OCI-LY7 (cell line): ENCODE data around the gene RRM2. TPM values are rescaled to one million over a fixed set of nuclear protein-coding genes. Genes with fewer than 3 reads are reported as not detected.

Experiments
- BruUV-seq: library from RNA; stranded (reverse); fragments of 400-500 nt; replicated peaks from 2 replicates; lab custom pipeline; 2021; lab: Mats Ljungman, UMichigan
- CTCF ChIA-PET: fragments of 300-600 bp; sonication (Branson Sonifier 250); formaldehyde crosslinking; loops from one replicate; lab custom pipeline; 2022; ENCODE audit warnings: antibody characterized with exemption; ENCODE audit not compliant: unreplicated experiment; lab: Charles Lee
- POLR2A ChIA-PET: fragments of 300-600 bp; sonication (Branson Sonifier 250); formaldehyde crosslinking; loops from one replicate; lab custom pipeline; 2022; ENCODE audit warnings: antibody characterized with exemption; lab: Charles Lee
- DNase-seq: peaks from one replicate; pipeline ENCODE4 v3.0.0-alpha.2; 2015; ENCODE audit warnings: low spot score
- H2AFZ ChIP-seq: fragments of 200-600 bp; sonication (generic), shearing (Covaris generic); 2 replicates; pipeline ENCODE4 v1.6.1; 2014; ENCODE audit warnings: mild to moderate bottlenecking, antibody characterized with exemption, low read length, moderate library complexity
- H3K27ac ChIP-seq: fragments of 200-600 bp; sonication (generic); 2 replicates; pipeline ENCODE4 v1.5.1; 2014; ENCODE audit warnings: mixed run types, low read depth, mild to moderate bottlenecking, moderate library complexity, low read length, inconsistent platforms; ENCODE audit not compliant: poor library complexity, severe bottlenecking
- H3K36me3 ChIP-seq: fragments of 200-600 bp; sonication (generic); 2 replicates; pipeline ENCODE4 v1.6.1; 2014; ENCODE audit warnings: mild to moderate bottlenecking, antibody characterized with exemption, low read length, moderate library complexity, mixed read lengths; ENCODE audit not compliant: insufficient read depth
- H3K4me1 ChIP-seq: fragments of 200-600 bp; sonication (generic); 2 replicates; pipeline ENCODE4 v1.5.1; 2014; ENCODE audit warnings: mild to moderate bottlenecking, low read length; ENCODE audit not compliant: insufficient read depth, poor library complexity, severe bottlenecking
- H3K4me2 ChIP-seq: fragments of 200-600 bp; sonication (generic); 2 replicates; pipeline ENCODE4 v1.6.1; 2014; ENCODE audit warnings: mild to moderate bottlenecking, low read length
- H3K4me3 ChIP-seq: fragments of 200-600 bp; sonication (generic); 2 replicates; pipeline ENCODE4 v1.5.1; 2014; ENCODE audit warnings: mild to moderate bottlenecking, low read depth, low read length; ENCODE audit not compliant: poor library complexity, severe bottlenecking
- H3K79me2 ChIP-seq: fragments of 200-600 bp; sonication (generic); 2 replicates; pipeline ENCODE4 v1.6.1; 2016; ENCODE audit warnings: low read depth, mild to moderate bottlenecking, low read length, moderate library complexity, mixed read lengths; ENCODE audit not compliant: insufficient read depth
- H3K9me2 ChIP-seq: fragments of 200-600 bp; sonication (generic); 2 replicates; pipeline ENCODE4 v1.6.1; 2016; ENCODE audit warnings: mild to moderate bottlenecking, low read length, mixed read lengths; ENCODE audit not compliant: insufficient read depth
- H3K9me3 ChIP-seq: fragments of 200-600 bp; sonication (generic); 2 replicates; pipeline ENCODE4 v1.6.1; 2014; ENCODE audit warnings: mild to moderate bottlenecking, mixed run types, low read length, mixed read lengths
- H4K20me1 ChIP-seq: fragments of 200-600 bp; sonication (generic); 2 replicates; pipeline ENCODE4 v1.6.1; 2014; ENCODE audit warnings: mild to moderate bottlenecking, antibody characterized with exemption, low read length, moderate library complexity, mixed read lengths; ENCODE audit not compliant: insufficient read depth
- EZH2phosphoT487 ChIP-seq: fragments of 200-600 bp; sonication (generic); IDR thresholded peaks from 2 replicates; pipeline ENCODE4 v1.6.1; 2018; ENCODE audit warnings: low read depth, borderline replicate concordance, mild to moderate bottlenecking, mixed run types, antibody characterized with exemption, low read length, moderate library complexity, mixed read lengths
- intact Hi-C: fragments of 100-400 bp; cut with micrococcal nuclease; formaldehyde crosslinking; loops from one replicate; pipeline ENCODE4 v1.10.0; 2022; ENCODE audit not compliant: unreplicated experiment
- total RNA-seq, 2 experiments: library from RNA; depleted of rRNA in 1 of 2; stranded (reverse); fragments of >200 nt in 1 of 2; shearing (Covaris generic) in 1 of 2; gene quantifications; 2 replicates each; pipeline ENCODE4 v1.2.3, GENCODE V29; 2014 to 2022
- TF ChIP-seq, protein P1 (sequence below): fragments of 200-600 bp; sonication (generic); conservative IDR thresholded peaks from 2 replicates; pipeline ENCODE4 v1.5.1; 2014; ENCODE audit warnings: mild to moderate bottlenecking, antibody characterized with exemption, low read length, moderate library complexity, mixed read lengths

Gene RRM2
- total RNA-seq, 2 experiments from 2014 or later = 222 to 324 TPM

DNA sequence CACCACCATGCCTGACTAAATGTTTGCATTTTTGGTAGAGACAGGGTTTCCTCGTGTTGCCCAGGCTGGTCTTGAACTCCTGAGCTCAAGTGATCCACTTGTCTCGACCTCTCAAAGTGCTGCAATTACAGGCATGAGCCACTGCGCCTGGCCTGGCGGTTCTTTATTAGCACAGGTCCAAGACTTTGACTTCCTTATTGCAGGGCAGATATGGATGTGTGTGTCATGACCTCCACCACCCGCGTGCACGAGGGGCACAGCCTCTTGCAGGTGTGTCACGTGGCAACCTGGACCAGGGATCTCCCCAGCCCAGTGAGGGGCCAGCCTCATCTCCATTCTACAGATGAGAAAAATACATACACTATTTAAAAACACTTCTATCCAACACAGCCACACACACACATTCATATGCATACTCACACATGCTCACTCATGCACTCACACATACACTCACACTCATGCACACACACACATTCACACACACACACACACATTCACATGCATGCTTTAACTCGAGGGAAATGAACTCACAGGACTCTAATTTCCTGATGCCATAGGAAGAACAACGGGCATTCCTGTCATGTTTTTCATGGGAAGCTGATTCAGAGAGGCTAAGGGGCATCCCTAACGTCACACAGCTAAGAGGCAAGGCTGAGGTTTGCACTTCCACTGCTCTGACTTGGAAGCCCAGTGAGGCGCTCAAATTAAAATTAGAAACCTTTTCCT, 38.8 kb downstream of the RRM2 start:
- H4K20me1 ChIP-seq = no peaks in the 10 kb centered on the region
- no peak overlapping the region for H3K4me2 ChIP-seq
- no peak overlapping the region for H3K4me3 ChIP-seq
- H3K4me1 ChIP-seq = no peaks in the 10 kb centered on the region
- H3K9me3 ChIP-seq = no peaks in the 10 kb centered on the region
- BruUV-seq = no TSS peak
- H3K27ac ChIP-seq = no peak overlapping the region
- H3K36me3 ChIP-seq = peaks cover 76% of the 10 kb centered on the region
- H3K79me2 ChIP-seq = no peaks in the 10 kb centered on the region
- POLR2A ChIA-PET = interaction anchor here (0.6 kb wide), 2 partner anchors 92 to 1671 kb away, joined by 4 to 5 read pairs; no protein-coding TSS in a partner anchor
- no peak for DNase-seq
- CTCF ChIA-PET = interaction anchor here (0.5 kb wide), 1 partner anchor 45 kb away, joined by 3 read pairs; no protein-coding TSS in a partner anchor
- no peak overlapping the region for H2AFZ ChIP-seq
- no peak for TF ChIP-seq EZH2phosphoT487
- TF ChIP-seq, protein P1, sequence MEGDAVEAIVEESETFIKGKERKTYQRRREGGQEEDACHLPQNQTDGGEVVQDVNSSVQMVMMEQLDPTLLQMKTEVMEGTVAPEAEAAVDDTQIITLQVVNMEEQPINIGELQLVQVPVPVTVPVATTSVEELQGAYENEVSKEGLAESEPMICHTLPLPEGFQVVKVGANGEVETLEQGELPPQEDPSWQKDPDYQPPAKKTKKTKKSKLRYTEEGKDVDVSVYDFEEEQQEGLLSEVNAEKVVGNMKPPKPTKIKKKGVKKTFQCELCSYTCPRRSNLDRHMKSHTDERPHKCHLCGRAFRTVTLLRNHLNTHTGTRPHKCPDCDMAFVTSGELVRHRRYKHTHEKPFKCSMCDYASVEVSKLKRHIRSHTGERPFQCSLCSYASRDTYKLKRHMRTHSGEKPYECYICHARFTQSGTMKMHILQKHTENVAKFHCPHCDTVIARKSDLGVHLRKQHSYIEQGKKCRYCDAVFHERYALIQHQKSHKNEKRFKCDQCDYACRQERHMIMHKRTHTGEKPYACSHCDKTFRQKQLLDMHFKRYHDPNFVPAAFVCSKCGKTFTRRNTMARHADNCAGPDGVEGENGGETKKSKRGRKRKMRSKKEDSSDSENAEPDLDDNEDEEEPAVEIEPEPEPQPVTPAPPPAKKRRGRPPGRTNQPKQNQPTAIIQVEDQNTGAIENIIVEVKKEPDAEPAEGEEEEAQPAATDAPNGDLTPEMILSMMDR = no peak
- no peaks in the 10 kb centered on the region for H3K9me2 ChIP-seq
- intact Hi-C loops = no loop called here

DNA sequence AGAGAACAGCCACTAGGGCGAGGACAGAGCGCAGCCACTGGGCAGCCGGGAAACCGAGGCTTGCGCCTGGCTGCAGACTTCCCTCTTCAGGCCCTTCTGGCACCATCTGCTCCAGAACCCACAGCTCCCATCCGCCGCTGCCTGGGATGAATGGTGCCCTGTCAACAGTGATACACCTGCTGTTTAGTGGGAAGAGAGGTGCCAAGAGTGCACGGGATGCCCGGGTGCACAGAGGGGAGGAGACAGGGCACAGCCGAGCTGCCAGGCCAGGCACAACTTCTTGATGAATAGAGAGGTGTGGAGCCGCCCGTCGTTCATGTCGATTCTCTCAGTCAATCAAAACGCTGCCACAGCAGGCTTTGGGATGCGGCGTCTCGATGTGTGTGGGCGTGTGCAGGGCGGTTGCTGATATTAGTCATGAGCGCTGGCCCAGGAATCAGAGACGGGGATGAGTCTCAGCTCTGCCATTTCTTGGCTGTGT, 39.5 kb downstream of the RRM2 start:
- H3K9me3 ChIP-seq = no peaks in the 10 kb centered on the region
- intact Hi-C loops = no loop called here
- H4K20me1 ChIP-seq = no peaks in the 10 kb centered on the region
- no peak overlapping the region for H3K4me3 ChIP-seq
- POLR2A ChIA-PET = no interaction called here
- CTCF ChIA-PET = no interaction called here
- no peaks in the 10 kb centered on the region for H3K79me2 ChIP-seq
- no peak for TF ChIP-seq EZH2phosphoT487
- TF ChIP-seq, protein P1 = no peak
- H2AFZ ChIP-seq = no peak overlapping the region
- BruUV-seq = no TSS peak
- no peaks in the 10 kb centered on the region for H3K4me1 ChIP-seq
- H3K36me3 ChIP-seq = peaks cover 76% of the 10 kb centered on the region
- no peaks in the 10 kb centered on the region for H3K9me2 ChIP-seq
- DNase-seq = no peak
- no peak overlapping the region for H3K4me2 ChIP-seq
- no peak overlapping the region for H3K27ac ChIP-seq
